Uterus (tissue), 4 donors: ENCODE measurements around the gene KIF26A. TPM values are rescaled to one million over a fixed set of nuclear protein-coding genes. Genes with fewer than 3 reads are reported as not detected.

Experiments used
- DNase-seq, 2 donors: peaks; one replicate each; pipeline ENCODE4 v3.0.0-alpha.2; 2019 to 2020
- H3K27ac ChIP-seq, 2 donors: fragments of 200-600 bp; sonication (generic); 1 replicate in 1 of 2; 2 replicates in 1 of 2; pipeline ENCODE4 v1.5.1; 2016 to 2018
- H3K27me3 ChIP-seq, 2 donors: fragments of 200-600 bp; sonication (generic); one replicate each; pipeline ENCODE4 v1.5.1; 2018 to 2019; ENCODE audit warnings: control low read depth in 1 of 2
- H3K36me3 ChIP-seq, 2 donors: fragments of 200-600 bp; sonication (generic); one replicate each; pipeline ENCODE4 v1.5.1; 2019; ENCODE audit warnings: control low read depth in 1 of 2
- H3K4me1 ChIP-seq, 2 donors: fragments of 200-600 bp; sonication (generic); one replicate each; pipeline ENCODE4 v1.5.1; 2018 to 2019; ENCODE audit warnings: control low read depth in 1 of 2
- H3K4me3 ChIP-seq, 2 donors: fragments of 200-600 bp; sonication (generic); 1 replicate in 1 of 2; 2 replicates in 1 of 2; pipeline ENCODE4 v1.5.1; 2018 to 2019; ENCODE audit warnings: mild to moderate bottlenecking in 1 of 2
- H3K9me3 ChIP-seq, 2 donors: fragments of 200-600 bp; sonication (generic); one replicate each; pipeline ENCODE4 v1.5.1; 2019; ENCODE audit warnings: control low read depth in 1 of 2
- POLR2A ChIP-seq, 2 donors: fragments of 450-650 bp; IDR thresholded peaks; one replicate each; pipeline ENCODE4 v1.6.1; 2016; ENCODE audit warnings: antibody characterized with exemption in 2 of 2, mild to moderate bottlenecking in 1 of 2, moderate library complexity in 1 of 2
- intact Hi-C: fragments of 100-400 bp; cut with DNase I; formaldehyde crosslinking; loops from one replicate; pipeline ENCODE4 v1.15.1; 2023; ENCODE audit warnings: low total_unique reads
- total RNA-seq, 4 donors: library from RNA; depleted of rRNA in 3 of 4; stranded (reverse); fragments of >200 nt in 3 of 4; gene quantifications; one replicate each; pipeline versions ENCODE4 v1.1.0 to v1.2.4, GENCODE V29; 2014 to 2023
- TF ChIP-seq, protein P1 (sequence below), 4 experiments: fragments of 200-600 bp in 2 of 4; fragments of 450-650 bp in 2 of 4; sonication (generic) in 2 of 4; IDR thresholded peaks; one replicate each; pipeline ENCODE4 v1.5.1; 2016 to 2019; ENCODE audit warnings: antibody characterized with exemption in 4 of 4, mild to moderate bottlenecking in 2 of 4, moderate library complexity in 1 of 4
- donor health status: DM: yes; HTN: yes; CAD: no.

Gene KIF26A
- total RNA-seq, 4 donors from 2014 or later, result 4.1 to 10.5 (median 7.5) TPM

DNA sequence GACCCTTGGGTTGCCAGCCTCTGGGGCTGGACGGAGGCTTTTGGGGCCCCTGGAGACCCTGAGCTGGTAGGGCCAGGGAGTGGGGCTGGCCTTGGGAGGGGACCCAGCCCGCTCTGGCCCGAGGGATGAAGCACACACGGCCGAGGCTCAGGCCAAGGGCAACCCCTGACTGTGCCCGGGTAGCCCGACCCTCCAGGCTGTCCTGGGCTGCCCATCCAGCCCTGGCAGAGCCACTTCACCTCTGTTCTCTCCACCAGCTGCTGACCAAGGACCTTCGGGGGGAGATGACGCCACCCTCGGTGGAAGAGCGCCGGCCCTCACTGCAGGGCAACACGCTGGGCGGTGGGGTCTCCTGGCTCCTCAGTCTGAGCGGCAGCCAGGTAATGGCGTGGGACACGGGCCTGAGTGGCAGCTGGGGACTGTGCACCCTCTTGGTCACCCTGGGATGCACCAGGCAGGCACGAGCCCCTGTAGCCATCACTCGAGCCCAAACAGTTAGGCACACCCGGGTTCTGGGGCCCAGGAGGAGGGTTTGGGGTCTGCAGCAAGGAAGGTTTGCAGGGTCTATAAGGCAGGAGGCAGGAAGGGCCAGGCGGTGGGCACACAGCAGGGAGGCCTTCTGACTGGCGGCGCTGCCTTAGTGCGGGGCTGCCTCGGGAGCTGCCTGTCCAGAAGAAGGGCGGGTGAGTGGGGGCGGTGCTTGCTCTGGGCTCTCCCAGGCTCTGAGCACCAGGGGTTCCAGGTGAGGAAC, 33.1 kb upstream of the KIF26A start:
- H3K4me3 ChIP-seq, result no peak overlapping the region
- H3K4me1 ChIP-seq, result no peaks in the 10 kb centered on the region
- H3K27ac ChIP-seq, result no peak overlapping the region
- H3K27me3 ChIP-seq, result no peaks in the 10 kb centered on the region
- DNase-seq, result no peak
- H3K9me3 ChIP-seq, result no peaks in the 10 kb centered on the region
- H3K36me3 ChIP-seq, result no peaks in the 10 kb centered on the region
- TF ChIP-seq, protein P1, sequence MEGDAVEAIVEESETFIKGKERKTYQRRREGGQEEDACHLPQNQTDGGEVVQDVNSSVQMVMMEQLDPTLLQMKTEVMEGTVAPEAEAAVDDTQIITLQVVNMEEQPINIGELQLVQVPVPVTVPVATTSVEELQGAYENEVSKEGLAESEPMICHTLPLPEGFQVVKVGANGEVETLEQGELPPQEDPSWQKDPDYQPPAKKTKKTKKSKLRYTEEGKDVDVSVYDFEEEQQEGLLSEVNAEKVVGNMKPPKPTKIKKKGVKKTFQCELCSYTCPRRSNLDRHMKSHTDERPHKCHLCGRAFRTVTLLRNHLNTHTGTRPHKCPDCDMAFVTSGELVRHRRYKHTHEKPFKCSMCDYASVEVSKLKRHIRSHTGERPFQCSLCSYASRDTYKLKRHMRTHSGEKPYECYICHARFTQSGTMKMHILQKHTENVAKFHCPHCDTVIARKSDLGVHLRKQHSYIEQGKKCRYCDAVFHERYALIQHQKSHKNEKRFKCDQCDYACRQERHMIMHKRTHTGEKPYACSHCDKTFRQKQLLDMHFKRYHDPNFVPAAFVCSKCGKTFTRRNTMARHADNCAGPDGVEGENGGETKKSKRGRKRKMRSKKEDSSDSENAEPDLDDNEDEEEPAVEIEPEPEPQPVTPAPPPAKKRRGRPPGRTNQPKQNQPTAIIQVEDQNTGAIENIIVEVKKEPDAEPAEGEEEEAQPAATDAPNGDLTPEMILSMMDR (IDR thresholded peaks at IDR 0.05), result no peak
- TF ChIP-seq POLR2A (IDR thresholded peaks at IDR 0.05), result no peak
- intact Hi-C loops, result no loop called here

GRCh38 chr14:104105822-104106470, 32.4 kb upstream of the KIF26A start:
- no peaks in the 10 kb centered on the region for H3K36me3 ChIP-seq
- TF ChIP-seq POLR2A (IDR thresholded peaks at IDR 0.05), result no peak
- TF ChIP-seq, protein P1 (IDR thresholded peaks at IDR 0.05), result no peak
- intact Hi-C loops, result no loop called here
- no peak overlapping the region for H3K4me3 ChIP-seq
- DNase-seq, result peak in 1 of 2 donors; percentile 10
- no peaks in the 10 kb centered on the region for H3K4me1 ChIP-seq
- no peaks in the 10 kb centered on the region for H3K27me3 ChIP-seq
- no peak overlapping the region for H3K27ac ChIP-seq
- H3K9me3 ChIP-seq, result no peaks in the 10 kb centered on the region

DNA sequence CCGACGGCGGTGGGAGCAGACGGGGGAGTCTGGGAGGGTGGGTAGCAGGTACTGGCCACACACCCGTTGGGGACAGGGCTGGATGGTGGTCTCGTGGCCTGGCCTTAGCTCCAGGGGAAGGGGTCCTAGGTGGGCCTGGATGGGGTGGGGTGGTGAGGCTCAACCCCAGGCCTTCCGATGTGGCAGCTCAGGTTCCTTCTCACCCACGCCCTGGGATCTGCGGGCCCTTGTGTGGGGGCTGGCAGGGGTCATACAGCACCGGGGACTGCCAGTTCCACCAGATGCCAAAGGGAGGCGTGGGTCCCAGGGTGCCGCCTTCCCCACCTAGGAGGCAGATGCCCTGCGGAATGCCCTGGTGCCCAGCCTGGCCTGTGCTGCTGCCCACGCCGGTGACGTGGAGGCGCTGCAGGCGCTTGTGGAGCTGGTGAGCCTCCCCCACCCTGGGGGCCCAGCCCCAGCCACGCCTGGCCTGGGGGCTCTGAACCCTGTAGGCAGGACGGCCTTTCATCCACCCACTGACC, 31.9 kb upstream of the KIF26A start:
- TF ChIP-seq POLR2A (IDR thresholded peaks at IDR 0.05), result no peak
- TF ChIP-seq, protein P1 (IDR thresholded peaks at IDR 0.05), result no peak
- H3K36me3 ChIP-seq, result no peaks in the 10 kb centered on the region
- no peak overlapping the region for H3K27ac ChIP-seq
- no peaks in the 10 kb centered on the region for H3K4me1 ChIP-seq
- intact Hi-C loops, result no loop called here
- no peaks in the 10 kb centered on the region for H3K27me3 ChIP-seq
- no peaks in the 10 kb centered on the region for H3K9me3 ChIP-seq
- peak in 1 of 2 donors; percentile 9 for DNase-seq
- no peak overlapping the region for H3K4me3 ChIP-seq

DNA sequence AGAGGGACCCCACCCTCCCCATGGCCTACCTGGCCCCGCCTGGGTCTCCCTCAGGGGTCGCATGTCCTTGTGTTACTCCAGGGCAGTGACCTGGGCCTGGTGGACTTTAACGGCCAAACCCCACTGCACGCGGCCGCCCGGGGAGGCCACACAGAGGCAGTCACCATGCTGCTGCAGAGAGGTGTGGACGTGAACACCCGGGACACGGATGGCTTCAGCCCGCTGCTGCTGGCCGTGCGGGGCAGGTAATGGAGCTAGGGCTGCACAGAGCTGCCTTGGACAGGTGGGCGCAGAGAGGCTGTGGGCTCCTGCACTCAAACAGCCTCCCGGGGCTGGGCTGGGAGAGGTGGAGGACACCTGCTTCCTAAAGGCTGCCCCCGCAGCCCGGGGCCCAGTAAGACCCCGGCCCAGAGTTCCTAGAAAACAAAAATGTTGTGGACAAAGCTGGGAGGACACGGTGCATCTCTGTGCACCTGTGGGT, 31.2 kb upstream of the KIF26A start:
- intact Hi-C loops, result no loop called here
- DNase-seq, result peak in 1 of 2 donors; percentile 3

More for the DNA sequence above, 31.2 kb upstream of the KIF26A start:
- Histone ChIP-seq H3K36me3 (no peaks in the 10 kb centered on the region), H3K4me1 (no peaks in the 10 kb centered on the region), H3K27me3 (no peaks in the 10 kb centered on the region), H3K4me3 (no peak overlapping the region), H3K27ac (no peak overlapping the region), H3K9me3 (no peaks in the 10 kb centered on the region)
- TF ChIP-seq, protein P1 (IDR thresholded peaks at IDR 0.05), result no peak
